K562 (cell line): Measurements from ENCODE around the gene EML6. TPM values are rescaled to one million over a fixed set of nuclear protein-coding genes. Genes with fewer than 3 reads are reported as not detected.

Source experiments
- CBFB ChIP-seq: sonication (generic); formaldehyde crosslinking; IDR thresholded peaks from 2 replicates; pipeline ENCODE4 v1.4.0; 2020; ENCODE audit warnings: mild to moderate bottlenecking, missing genetic modification reagents
- RBM17 ChIP-seq: fragments of 200-400 bp; formaldehyde crosslinking; IDR thresholded peaks from 2 replicates; pipeline ENCODE4 v1.6.1; 2017; ENCODE audit warnings: low read depth, mild to moderate bottlenecking, low read length, borderline replicate concordance
- SMAD4 ChIP-seq: fragments of 250-450 bp; sonication (Bioruptor Pico); conservative IDR thresholded peaks from 2 replicates; pipeline ENCODE4 v1.8.0; 2021; ENCODE audit warnings: inconsistent platforms, mild to moderate bottlenecking, moderate library complexity
- TCF7L2 ChIP-seq: fragments of 150-350 bp; IDR thresholded peaks from 2 replicates; pipeline ENCODE4 v1.6.1; 2016; ENCODE audit warnings: low read depth, mild to moderate bottlenecking, low read length, moderate library complexity
- ZKSCAN1 ChIP-seq: fragments of 150-350 bp; IDR thresholded peaks from 2 replicates; pipeline ENCODE4 v1.6.1; 2016; ENCODE audit warnings: low read depth, low read length
- polyA plus RNA-seq, 8 experiments: library from polyadenylated mRNA; depleted of rRNA in 4 of 8; stranded (reverse) in 5 of 8; unstranded in 3 of 8; fragments of >200 nt; fragmentation: Nextera tagmentation in 2 of 8; fragmentation: Illumina TruSeq in 1 of 8; extraction: Ambion mirVana in 2 of 8; extraction: Trizol in 1 of 8; gene quantifications; 2 replicates each; pipeline versions ENCODE4 v1.2.1 to v1.2.3, GENCODE V29; 2011 to 2014; ENCODE audit warnings: inconsistent platforms in 1 of 8, missing spikeins in 1 of 8
- total RNA-seq, 7 experiments: library from RNA; depleted of rRNA in 6 of 7; stranded (reverse); fragments of >200 nt in 6 of 7; fragmentation: Illumina TruSeq in 2 of 7; extraction: Trizol in 2 of 7; gene quantifications; 2 replicates each; pipeline versions ENCODE4 v1.2.1 to v1.2.3, GENCODE V29; 2011 to 2021; ENCODE audit warnings: low replicate concordance in 1 of 7
- TF ChIP-seq, protein P1 (sequence below): fragments of 250-450 bp; sonication (Bioruptor Pico); IDR thresholded peaks from 2 replicates; pipeline ENCODE4 v1.4.0; 2020; ENCODE audit warnings: mild to moderate bottlenecking, moderate library complexity
- TF ChIP-seq, protein P2 (sequence below): sonication (generic); formaldehyde crosslinking; IDR thresholded peaks from 2 replicates; pipeline ENCODE4 v1.8.1; 2023; ENCODE audit warnings: mild to moderate bottlenecking, missing genetic modification reagents
- TF ChIP-seq, protein P3 (sequence below): fragments of 450-650 bp; formaldehyde crosslinking; IDR thresholded peaks from 2 replicates; pipeline ENCODE4 v1.4.0; 2020; ENCODE audit warnings: mild to moderate bottlenecking, moderate library complexity

Gene EML6
- total and polyA plus RNA-seq, 9 of the 15 experiments (the other 6 are each of a cell fraction or from before 2014, with no cell fraction given) = 0.07 to 0.56 (median 0.25) TPM

GRCh38 chr2:54941248-54941984 is 218.0 kb downstream of the EML6 start (continued):
- TF ChIP-seq, protein P1, sequence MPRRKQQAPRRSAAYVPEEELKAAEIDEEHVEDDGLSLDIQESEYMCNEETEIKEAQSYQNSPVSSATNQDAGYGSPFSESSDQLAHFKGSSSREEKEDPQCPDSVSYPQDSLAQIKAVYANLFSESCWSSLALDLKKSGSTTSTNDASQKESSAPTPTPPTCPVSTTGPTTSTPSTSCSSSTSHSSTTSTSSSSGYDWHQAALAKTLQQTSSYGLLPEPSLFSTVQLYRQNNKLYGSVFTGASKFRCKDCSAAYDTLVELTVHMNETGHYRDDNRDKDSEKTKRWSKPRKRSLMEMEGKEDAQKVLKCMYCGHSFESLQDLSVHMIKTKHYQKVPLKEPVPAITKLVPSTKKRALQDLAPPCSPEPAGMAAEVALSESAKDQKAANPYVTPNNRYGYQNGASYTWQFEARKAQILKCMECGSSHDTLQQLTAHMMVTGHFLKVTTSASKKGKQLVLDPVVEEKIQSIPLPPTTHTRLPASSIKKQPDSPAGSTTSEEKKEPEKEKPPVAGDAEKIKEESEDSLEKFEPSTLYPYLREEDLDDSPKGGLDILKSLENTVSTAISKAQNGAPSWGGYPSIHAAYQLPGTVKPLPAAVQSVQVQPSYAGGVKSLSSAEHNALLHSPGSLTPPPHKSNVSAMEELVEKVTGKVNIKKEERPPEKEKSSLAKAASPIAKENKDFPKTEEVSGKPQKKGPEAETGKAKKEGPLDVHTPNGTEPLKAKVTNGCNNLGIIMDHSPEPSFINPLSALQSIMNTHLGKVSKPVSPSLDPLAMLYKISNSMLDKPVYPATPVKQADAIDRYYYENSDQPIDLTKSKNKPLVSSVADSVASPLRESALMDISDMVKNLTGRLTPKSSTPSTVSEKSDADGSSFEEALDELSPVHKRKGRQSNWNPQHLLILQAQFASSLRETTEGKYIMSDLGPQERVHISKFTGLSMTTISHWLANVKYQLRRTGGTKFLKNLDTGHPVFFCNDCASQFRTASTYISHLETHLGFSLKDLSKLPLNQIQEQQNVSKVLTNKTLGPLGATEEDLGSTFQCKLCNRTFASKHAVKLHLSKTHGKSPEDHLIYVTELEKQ (CRISPR knock-in tag) = no peak
- no peak for TF ChIP-seq TCF7L2
- TF ChIP-seq, protein P2, sequence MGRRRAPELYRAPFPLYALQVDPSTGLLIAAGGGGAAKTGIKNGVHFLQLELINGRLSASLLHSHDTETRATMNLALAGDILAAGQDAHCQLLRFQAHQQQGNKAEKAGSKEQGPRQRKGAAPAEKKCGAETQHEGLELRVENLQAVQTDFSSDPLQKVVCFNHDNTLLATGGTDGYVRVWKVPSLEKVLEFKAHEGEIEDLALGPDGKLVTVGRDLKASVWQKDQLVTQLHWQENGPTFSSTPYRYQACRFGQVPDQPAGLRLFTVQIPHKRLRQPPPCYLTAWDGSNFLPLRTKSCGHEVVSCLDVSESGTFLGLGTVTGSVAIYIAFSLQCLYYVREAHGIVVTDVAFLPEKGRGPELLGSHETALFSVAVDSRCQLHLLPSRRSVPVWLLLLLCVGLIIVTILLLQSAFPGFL (CRISPR knock-in tag) = no peak
- TF ChIP-seq RBM17 = no peak
- TF ChIP-seq SMAD4 (CRISPR knock-in tag) = no peak
- TF ChIP-seq, protein P3, sequence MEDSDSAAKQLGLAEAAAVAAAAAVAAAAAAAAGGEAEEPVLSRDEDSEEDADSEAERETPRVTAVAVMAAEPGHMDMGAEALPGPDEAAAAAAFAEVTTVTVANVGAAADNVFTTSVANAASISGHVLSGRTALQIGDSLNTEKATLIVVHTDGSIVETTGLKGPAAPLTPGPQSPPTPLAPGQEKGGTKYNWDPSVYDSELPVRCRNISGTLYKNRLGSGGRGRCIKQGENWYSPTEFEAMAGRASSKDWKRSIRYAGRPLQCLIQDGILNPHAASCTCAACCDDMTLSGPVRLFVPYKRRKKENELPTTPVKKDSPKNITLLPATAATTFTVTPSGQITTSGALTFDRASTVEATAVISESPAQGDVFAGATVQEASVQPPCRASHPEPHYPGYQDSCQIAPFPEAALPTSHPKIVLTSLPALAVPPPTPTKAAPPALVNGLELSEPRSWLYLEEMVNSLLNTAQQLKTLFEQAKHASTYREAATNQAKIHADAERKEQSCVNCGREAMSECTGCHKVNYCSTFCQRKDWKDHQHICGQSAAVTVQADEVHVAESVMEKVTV (CRISPR knock-in tag) = no peak
- no peak for TF ChIP-seq CBFB (CRISPR knock-in tag)
- no peak for TF ChIP-seq ZKSCAN1
